Activated effector memory CD4-positive, alpha-beta T cell treated with anti-CD3 and anti-CD28 coated beads, Interleukin-2, amount 50 U/mL, for 16 hours (primary cell): ENCODE results near the gene RASSF6.
"Not testable (repeated sequence)": the region's sequence is repeated elsewhere in the genome, so short reads cannot be mapped to it uniquely, and the experiment has no call there.

Source experiments
- DNase-seq: peaks from one replicate; pipeline ENCODE4 v3.0.0-alpha.2; 2020

RASSF6 gene

DNA sequence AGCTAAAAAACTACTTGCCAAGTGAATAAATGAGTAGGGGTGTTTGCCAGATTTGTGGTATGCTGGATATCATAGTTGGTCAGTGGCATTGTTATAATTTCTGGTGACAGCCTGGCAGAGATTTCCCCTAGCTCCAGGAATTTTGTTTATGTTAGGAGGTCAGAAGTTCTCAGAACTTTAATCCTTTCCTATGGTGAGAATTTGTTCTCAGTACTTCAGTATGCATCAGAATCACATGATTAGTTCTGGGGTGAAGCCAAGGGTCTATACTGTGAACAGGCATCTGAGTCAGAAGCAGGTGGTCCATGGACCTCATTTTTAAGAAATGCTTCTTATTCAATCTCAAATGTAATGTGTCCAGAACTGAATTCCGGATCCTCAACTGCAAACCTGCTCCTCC lies 10.5 kb downstream of the RASSF6 start:
- no peak for DNase-seq

- DNase-seq = no peak
These were observed 11.3 kb downstream of the RASSF6 start for GRCh38 chr4:73608689-73609594.

DNA sequence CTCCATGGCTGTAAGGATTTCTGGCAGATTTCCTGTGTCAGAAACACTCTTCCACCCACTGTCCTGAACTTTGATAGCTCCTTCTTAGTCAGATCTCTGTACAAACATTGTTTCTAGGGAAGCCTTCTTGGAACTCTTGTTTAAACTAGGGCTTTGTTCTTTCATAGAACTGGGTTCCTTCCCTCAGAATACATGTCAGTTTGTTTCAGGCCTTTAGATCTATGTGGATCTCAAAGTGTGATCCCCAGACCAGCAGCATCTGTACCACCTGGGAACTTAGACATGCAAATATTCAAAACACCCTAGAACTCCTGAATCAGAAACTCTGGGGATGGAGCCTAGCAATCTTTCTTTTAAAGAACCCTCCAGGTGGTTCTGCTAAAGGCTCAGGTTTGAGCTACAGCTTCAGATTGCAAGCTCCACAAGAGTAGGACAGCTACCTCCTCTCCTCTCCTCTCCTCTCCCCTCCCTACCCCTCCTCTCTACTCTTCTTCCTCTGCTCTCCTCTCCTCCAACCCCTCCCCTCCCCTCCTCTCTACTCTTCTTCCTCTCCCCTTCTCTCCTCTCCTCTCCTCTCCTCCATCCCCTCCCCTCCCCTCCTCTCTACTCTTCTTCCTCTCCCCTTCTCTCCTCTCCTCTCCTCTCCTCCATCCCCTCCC lies 12.7 kb downstream of the RASSF6 start:
- no peak for DNase-seq

DNA sequence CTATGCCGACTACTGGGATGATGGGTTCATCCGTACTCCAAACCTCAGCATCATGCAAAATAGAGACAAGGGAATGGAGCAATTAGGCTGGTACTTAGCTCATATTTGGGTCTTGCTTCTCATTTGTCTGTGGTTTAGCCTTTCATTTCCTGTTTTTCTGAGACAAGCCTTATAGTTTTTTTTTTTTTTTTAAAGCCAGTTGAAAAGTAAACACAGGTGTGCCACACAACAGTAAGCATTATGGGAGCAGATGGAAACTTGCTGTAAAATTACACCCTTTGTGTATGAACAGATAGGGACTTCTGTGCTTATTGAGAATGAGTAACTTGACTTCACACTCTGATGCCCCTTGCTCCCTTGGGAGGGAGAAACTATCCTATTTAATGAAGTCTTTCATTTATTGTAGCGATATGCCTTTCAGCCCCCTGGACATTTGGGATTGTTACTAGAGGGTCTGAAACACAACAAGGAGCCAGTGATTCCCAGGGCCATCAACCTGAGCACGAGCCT lies 13.7 kb downstream of the RASSF6 start:
- no peak for DNase-seq

DNA sequence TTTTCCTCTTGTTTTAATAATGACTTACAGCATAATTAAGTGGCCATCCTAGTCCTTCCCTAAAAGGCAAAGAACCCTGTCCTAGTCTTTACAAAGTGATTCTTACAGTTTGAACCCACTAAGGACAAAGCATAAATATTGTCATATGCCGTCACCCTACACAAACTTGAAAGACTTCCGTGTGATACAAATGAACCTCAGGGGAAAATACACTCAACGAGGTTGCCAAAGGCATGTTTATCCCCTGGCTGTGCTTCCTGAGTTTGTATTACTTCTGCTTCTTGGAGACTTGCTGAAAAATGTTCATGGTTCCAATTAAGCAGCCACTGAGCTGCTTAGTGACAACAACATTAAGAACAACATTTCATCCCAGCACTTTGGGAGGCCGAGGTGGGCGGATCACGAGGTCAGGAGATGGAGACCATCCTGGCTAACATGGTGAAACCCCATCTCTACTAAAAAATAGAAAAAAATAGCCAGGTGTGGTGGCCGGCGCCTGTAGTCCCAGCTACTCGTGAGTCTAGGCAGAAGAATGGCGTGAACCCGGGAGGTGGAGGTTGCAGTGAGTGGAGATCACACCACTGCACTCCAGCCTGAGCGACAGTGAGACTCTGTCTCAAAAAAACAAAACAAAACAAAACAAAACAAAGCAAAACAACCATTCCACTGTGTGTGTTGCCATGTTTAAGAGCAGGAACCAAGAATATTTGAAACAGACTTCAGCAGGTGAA lies 16.2 kb downstream of the RASSF6 start:
- no peak for DNase-seq

- no peak for DNase-seq
These were observed 16.9 kb downstream of the RASSF6 start for GRCh38 chr4:73603271-73603710.

GRCh38 chr4:73600954-73601353 lies 19.3 kb downstream of the RASSF6 start:
- DNase-seq = no peak

- no peak for DNase-seq
These were observed 21.1 kb downstream of the RASSF6 start for GRCh38 chr4:73599182-73599581.

- no peak for DNase-seq
These were observed 22.6 kb downstream of the RASSF6 start for GRCh38 chr4:73597594-73597993.

DNA sequence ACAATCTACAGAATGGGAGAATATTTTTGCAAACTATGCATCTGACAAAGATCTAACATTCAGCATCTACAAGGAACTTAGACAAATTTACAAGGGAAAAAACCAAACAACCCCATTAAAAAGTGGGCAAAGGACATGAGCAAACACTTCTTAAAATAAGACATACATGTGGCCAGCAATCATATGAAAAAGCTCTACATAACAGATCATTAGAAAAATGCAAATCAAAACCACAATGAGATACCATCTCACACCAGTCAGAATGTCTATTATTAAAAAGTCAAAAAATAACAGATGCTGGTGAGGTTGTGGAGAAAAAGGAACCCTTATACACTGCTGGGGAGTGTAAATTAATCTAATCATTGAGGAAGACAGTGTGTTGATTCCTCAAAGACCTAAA lies 23.1 kb downstream of the RASSF6 start:
- not testable (repeated sequence) for DNase-seq

- DNase-seq = no peak
These were observed 24.2 kb downstream of the RASSF6 start for GRCh38 chr4:73596001-73596400.

GRCh38 chr4:73593631-73594241 lies 26.5 kb downstream of the RASSF6 start:
- DNase-seq = no peak

DNA sequence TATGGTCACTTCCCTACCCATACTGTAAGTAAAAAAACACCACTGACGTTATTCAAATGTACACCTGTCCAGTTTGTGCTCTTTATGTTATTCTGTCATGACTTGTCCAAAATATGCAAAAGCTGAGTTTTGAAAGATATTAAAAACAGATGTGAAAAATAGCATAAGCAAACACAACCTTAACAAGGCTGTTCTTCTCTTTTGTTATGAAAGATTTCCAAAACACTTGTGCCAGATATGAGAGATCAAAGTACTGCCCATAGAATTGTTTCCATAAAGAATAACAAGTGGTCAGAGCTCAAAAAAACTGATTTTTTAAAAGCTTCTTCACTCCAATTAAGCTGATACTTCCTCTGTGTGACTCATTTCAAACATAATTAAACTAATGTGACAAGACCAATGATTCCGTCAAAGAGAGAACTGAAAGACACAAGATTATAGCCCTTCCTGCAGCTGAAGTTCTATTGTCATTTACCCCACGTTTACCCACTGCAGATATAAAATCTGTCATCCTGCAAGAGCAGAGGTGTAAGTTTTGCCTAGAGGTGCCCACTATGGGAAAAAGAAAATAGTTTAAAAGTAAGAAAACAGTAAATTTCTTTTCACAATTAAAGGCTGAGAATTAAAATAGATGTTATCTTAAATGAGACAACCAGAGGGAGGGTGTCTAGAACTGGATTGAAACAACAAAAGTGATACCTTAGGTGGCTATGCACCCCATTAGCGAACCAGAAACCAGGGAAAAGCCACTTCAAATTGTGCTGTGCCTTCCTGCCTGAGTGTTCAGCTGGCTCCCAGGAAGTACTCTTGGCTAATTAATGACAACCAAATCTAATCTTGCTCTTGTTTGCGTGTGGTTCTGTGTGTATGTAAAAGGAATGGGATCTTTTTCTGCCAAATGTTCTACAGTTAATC lies 30.1 kb downstream of the RASSF6 start:
- no peak for DNase-seq

DNA sequence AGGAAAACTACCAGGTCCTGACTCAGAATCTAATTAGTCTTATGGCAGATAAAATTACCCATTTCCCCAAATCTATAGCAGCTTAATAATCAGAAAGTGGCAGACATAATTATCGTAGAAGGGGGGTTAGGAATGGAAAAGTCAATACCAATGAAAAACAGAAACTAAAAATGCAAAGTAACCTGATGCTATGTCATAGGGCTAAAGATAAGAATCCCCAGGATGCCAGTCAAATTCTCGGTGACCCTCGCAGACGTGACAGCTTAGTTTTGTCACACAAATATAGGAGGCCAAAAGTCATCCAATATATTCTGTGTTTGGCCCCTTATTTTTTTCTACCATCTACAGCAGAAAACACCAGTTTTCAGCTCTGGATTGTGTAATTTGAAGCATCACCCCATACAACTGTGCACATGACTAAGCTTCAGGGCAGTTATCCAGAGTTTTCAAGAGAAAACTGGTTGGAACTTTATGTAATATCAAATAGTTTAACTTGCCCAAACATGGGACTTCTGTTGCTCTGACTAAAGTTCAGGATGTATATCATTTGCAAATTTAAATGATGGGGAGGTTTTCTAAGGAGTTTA lies 30.9 kb downstream of the RASSF6 start:
- no peak for DNase-seq

GRCh38 chr4:73588613-73589012 lies 31.6 kb downstream of the RASSF6 start:
- no peak for DNase-seq

DNA sequence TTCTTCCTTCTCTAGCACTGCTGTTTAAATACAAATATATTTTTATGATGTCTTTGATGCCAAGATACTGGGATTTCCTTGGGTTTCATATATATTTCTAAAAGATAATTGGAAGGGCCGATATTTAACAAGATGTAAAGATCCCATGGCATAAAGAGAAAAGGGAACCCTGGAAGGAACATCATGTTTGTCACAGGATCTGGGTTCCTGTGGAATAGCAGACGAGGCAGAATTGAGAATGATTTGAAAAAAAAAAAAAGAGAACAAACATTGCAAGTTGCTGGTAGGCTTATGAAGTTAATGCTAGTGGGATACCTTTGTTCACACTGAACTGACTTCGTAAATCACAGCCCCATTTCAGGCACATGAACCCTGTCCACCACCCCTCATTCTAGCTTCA lies 33.6 kb downstream of the RASSF6 start:
- no peak for DNase-seq

GRCh38 chr4:73586040-73586439 lies 34.2 kb downstream of the RASSF6 start:
- no peak for DNase-seq

DNA sequence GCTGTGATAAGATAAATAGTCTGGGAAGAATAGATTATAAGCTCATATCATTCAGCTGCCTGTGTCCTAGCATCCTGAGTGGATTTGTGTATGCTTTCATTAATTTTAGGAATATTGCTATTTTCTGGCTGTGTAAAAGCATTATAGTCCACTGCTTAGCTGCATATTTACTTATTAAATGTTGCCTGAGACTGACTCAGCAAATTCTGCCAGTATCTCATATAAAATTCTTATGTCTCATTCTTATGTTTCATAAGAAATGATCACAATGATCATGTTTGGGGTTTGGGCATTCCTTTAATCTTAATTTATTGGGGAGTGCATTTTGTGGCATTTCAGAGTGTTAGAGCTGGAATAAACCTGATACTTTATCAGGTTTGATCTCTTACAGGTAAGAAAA lies 34.9 kb downstream of the RASSF6 start:
- DNase-seq = no peak

GRCh38 chr4:73583666-73584065 lies 36.6 kb downstream of the RASSF6 start:
- no peak for DNase-seq

DNA sequence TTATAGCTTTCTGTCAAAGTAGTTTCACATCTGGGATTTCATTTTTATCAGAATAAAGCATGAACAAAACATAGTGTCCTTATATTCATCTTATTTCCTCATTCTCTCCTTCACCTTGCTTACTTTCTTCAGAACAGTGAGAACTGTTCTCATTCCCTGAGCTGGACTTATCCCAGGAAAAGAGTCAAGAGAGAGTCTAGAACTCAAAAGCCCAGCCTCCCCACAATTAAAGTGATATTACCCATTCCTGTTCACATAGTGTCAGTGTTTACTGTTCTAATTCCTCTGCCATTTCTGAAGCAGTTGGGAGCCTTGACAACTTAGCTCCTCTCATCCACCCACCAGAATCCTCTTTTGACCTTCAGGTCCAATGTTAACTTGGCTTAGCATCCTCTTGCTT lies 42.9 kb downstream of the RASSF6 start:
- DNase-seq = no peak

DNA sequence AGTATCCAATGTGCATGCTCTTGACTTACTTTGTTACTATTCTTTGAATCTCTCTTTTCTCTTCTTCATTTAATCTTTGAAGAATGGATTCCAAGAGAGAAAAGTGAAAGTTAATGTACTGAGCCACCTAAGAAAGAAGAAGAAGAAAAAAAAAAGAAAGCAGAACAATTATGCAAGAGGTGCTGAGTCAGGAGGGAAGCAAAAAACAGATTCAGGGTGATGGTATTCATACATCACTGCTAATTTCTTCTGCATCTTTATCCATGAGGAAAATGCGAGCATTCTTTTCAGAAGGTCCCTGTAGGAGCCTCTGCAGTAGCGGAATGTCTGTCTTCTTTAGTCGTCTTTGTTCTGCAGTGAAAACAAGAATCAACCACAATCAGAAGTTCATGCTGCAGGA lies 43.9 kb downstream of the RASSF6 start:
- no peak for DNase-seq
